Left ventricle myocardium inferior (tissue), 1 donor: Measurements from ENCODE around the gene NLRP9. TPM values are rescaled to one million over a fixed set of nuclear protein-coding genes. Genes with fewer than 3 reads are reported as not detected.

Source experiments
- DNase-seq: peaks from one replicate; pipeline ENCODE4 v3.0.0-alpha.2; 2020
- H3K27ac ChIP-seq: fragments of 200-600 bp; replicated peaks from 2 replicates; pipeline ENCODE4 v1.8.0; 2021
- H3K27me3 ChIP-seq: fragments of 200-600 bp; 2 replicates; pipeline ENCODE4 v1.8.0; 2021; ENCODE audit warnings: low read depth
- H3K36me3 ChIP-seq: fragments of 200-600 bp; 2 replicates; pipeline ENCODE4 v1.8.0; 2021
- H3K4me1 ChIP-seq: fragments of 200-600 bp; 2 replicates; pipeline ENCODE4 v1.8.0; 2021
- H3K4me3 ChIP-seq: fragments of 200-600 bp; 2 replicates; pipeline ENCODE4 v1.8.0; 2021; ENCODE audit warnings: mild to moderate bottlenecking, moderate library complexity
- H3K9me3 ChIP-seq: fragments of 200-600 bp; replicated peaks from 2 replicates; pipeline ENCODE4 v1.8.0; 2021
- CTCF ChIP-seq: fragments of 200-600 bp; IDR thresholded peaks from 2 replicates; pipeline ENCODE4 v1.8.0; 2021; ENCODE audit warnings: antibody characterized with exemption, mild to moderate bottlenecking, borderline replicate concordance
- intact Hi-C: fragments of 100-400 bp; cut with micrococcal nuclease; formaldehyde crosslinking; loops from one replicate; pipeline ENCODE4 v1.11.0; 2022
- total RNA-seq: library from RNA; stranded (reverse); fragmentation: NEBNext Ultra II Directional; extraction: Animal tissue kit (Norgen Biotek cat#: 25700); gene quantifications from one replicate; pipeline ENCODE4 v1.2.1, GENCODE V29; 2021
- donor health status: DM: no; HTN: yes; CAD: no; lungs with severe emphysema.

NLRP9 gene
- total RNA-seq, 1 donor from 2014 or later: not detected

GRCh38 chr19:55672418-55672817, 65.8 kb downstream of the NLRP9 start:
- TF ChIP-seq CTCF: no peak
- H3K4me3 ChIP-seq: no peak overlapping the region
- intact Hi-C loops: no loop called here
- H3K4me1 ChIP-seq: peaks cover 72% of the 10 kb centered on the region
- no peaks in the 10 kb centered on the region for H3K27me3 ChIP-seq
- H3K27ac ChIP-seq: no peak overlapping the region
- no peaks in the 10 kb centered on the region for H3K9me3 ChIP-seq
- peaks cover 48% of the 10 kb centered on the region for H3K36me3 ChIP-seq
- no peak for DNase-seq

- no peaks in the 10 kb centered on the region for H3K27me3 ChIP-seq
- H3K36me3 ChIP-seq: peaks cover 60% of the 10 kb centered on the region
- no peak overlapping the region for H3K4me3 ChIP-seq
- TF ChIP-seq CTCF: no peak
- H3K27ac ChIP-seq: no peak overlapping the region
- intact Hi-C loops: no loop called here
- DNase-seq: no peak
- no peaks in the 10 kb centered on the region for H3K9me3 ChIP-seq
- H3K4me1 ChIP-seq: peaks cover 67% of the 10 kb centered on the region
Measured at GRCh38 chr19:55671054-55671378, 67.2 kb downstream of the NLRP9 start.

GRCh38 chr19:55670280-55671053, 67.7 kb downstream of the NLRP9 start:
- H3K9me3 ChIP-seq: no peaks in the 10 kb centered on the region
- intact Hi-C loops: no loop called here
- no peaks in the 10 kb centered on the region for H3K27me3 ChIP-seq
- peaks cover 65% of the 10 kb centered on the region for H3K36me3 ChIP-seq
- peaks cover 61% of the 10 kb centered on the region for H3K4me1 ChIP-seq
- no peak for TF ChIP-seq CTCF
- no peak overlapping the region for H3K4me3 ChIP-seq
- no peak overlapping the region for H3K27ac ChIP-seq
- no peak for DNase-seq

GRCh38 chr19:55669418-55670279, 68.6 kb downstream of the NLRP9 start:
- no peaks in the 10 kb centered on the region for H3K9me3 ChIP-seq
- no peak for TF ChIP-seq CTCF
- peaks cover 55% of the 10 kb centered on the region for H3K4me1 ChIP-seq
- peaks cover 71% of the 10 kb centered on the region for H3K36me3 ChIP-seq
- H3K4me3 ChIP-seq: no peak overlapping the region
- intact Hi-C loops: no loop called here
- H3K27me3 ChIP-seq: no peaks in the 10 kb centered on the region
- H3K27ac ChIP-seq: no peak overlapping the region
- DNase-seq: no peak

- DNase-seq: no peak
- intact Hi-C loops: no loop called here
- Histone ChIP-seq H3K27ac (no peak overlapping the region), H3K9me3 (no peaks in the 10 kb centered on the region), H3K27me3 (no peaks in the 10 kb centered on the region), H3K4me1 (peaks cover 47% of the 10 kb centered on the region), H3K4me3 (no peak overlapping the region), H3K36me3 (peaks cover 80% of the 10 kb centered on the region)
- TF ChIP-seq CTCF: no peak
Measured at GRCh38 chr19:55668603-55669348, 69.4 kb downstream of the NLRP9 start.
